ENCODE data around the gene GEMIN7. TPM values are rescaled to one million over a fixed set of nuclear protein-coding genes. Genes with fewer than 3 reads are reported as not detected.
A peak's percentile ranks its signal among the peaks of the same experiment; 100 is the strongest.

Gene GEMIN7
- total and polyA plus RNA-seq, 2 of the 13 experiments (the other 11 are each of a cell fraction or from before 2014, with no cell fraction given) = 24.1 to 30.6 TPM

GRCh38 chr19:45099467-45100191, 20.6 kb downstream of the GEMIN7 start (continued):
- 0 out of 2 replicates have a peak, but pooled peaks have one; percentile 35 for TF ChIP-seq ZHX1 (CRISPR knock-in tag; IDR thresholded peaks at IDR 0.05; ENCODE audit: low read depth)
- no peak for TF ChIP-seq RNF2 (conservative IDR thresholded peaks at IDR 0.05; ENCODE audit: low read depth)
- no peak for TF ChIP-seq ZSCAN31 (CRISPR knock-in tag; IDR thresholded peaks at IDR 0.05; ENCODE audit: low read depth)
- TF ChIP-seq PREB (CRISPR knock-in tag; IDR thresholded peaks at IDR 0.05) = no peak
- 0 out of 2 replicates have a peak, but pooled peaks have one; percentile 23 for TF ChIP-seq ZBTB20 (CRISPR knock-in tag; IDR thresholded peaks at IDR 0.05; ENCODE audit: borderline replicate concordance, low read depth)

GRCh38 chr19:45100201-45100600, 21.1 kb downstream of the GEMIN7 start:
- ChIA-PET CTCF (ENCODE audit: low intra/inter-chr PET ratio, low total read pairs) (no interaction called here), POLR2A (interaction anchor here (3.2 kb wide), 1 partner anchor 78 kb away, joined by 11 read pairs; the partner anchor contains the start of genes BLOC1S3 and TRAPPC6A)
- no peak overlapping the region for H3K9ac ChIP-seq (ENCODE audit: insufficient read depth, low read depth, low read length)
- H3K4me2 ChIP-seq (ENCODE audit: low read depth, low read length) = peak overlapping the region; percentile 85; the same call in 1 of the 2 replicates
- H3K4me1 ChIP-seq (ENCODE audit: insufficient read depth, low read length) = peaks cover 100% of the 10 kb centered on the region
- no peaks in the 10 kb centered on the region for H3K27me3 ChIP-seq (ENCODE audit: control insufficient read depth in 1 of 2, insufficient read depth in 2 of 2, low read length in 2 of 2)
- FAIRE-seq (no peak), ATAC-seq (no peak), DNase-seq (ENCODE audit: low spot score) (no peak)
- peak overlapping the region; percentile 74 for H3K27ac ChIP-seq (ENCODE audit: extremely low read length, insufficient read depth, low read length)
- no peak overlapping the region for H2AFZ ChIP-seq (ENCODE audit: low read length)
- H3K79me2 ChIP-seq (ENCODE audit: insufficient read depth, low read length) = peaks cover 98% of the 10 kb centered on the region
- no peaks in the 10 kb centered on the region for H3K9me3 ChIP-seq (ENCODE audit: low read length)
- intact Hi-C loops (cut with micrococcal nuclease; ENCODE audit: unreplicated experiment) (no loop called here), in situ Hi-C loops (cut with HindIII; ENCODE audit: extremely low pct_ligation_motif_present, low pct_unique_long_range_greater_than_20kb) (no loop called here)
- H3K36me3 ChIP-seq (replicated peaks in 1 of 2; ENCODE audit: control insufficient read depth in 1 of 2, insufficient read depth in 2 of 2, low read length in 2 of 2) = peaks cover 0 to 5% of the 10 kb centered on the region in 2 experiments; a peak in 2 of 5 replicates
- BruUV-seq (replicated peaks) = no TSS peak
- H3K4me3 ChIP-seq (replicated peaks in 1 of 3; ENCODE audit: insufficient read depth in 1 of 3, low read depth in 2 of 3, low read length in 3 of 3) = no peak overlapping the region
- no peak for TF ChIP-seq HOXA7 (CRISPR knock-in tag; IDR thresholded peaks at IDR 0.05)
- TF ChIP-seq FOXM1 (CRISPR knock-in tag; IDR thresholded peaks at IDR 0.05) = no peak
- TF ChIP-seq TBX2 (CRISPR knock-in tag; IDR thresholded peaks at IDR 0.05; ENCODE audit: borderline replicate concordance) = no peak
- no peak for TF ChIP-seq FOSL1 (CRISPR knock-in tag; IDR thresholded peaks at IDR 0.05; ENCODE audit: borderline replicate concordance)
- TF ChIP-seq TEF (CRISPR knock-in tag; IDR thresholded peaks at IDR 0.05) = no peak
- no peak for TF ChIP-seq ZNF281 (CRISPR knock-in tag; IDR thresholded peaks at IDR 0.05; ENCODE audit: borderline replicate concordance)
- no peak for TF ChIP-seq POLR2A (IDR thresholded peaks at IDR 0.05; ENCODE audit: insufficient read depth in 1 of 2, low read depth in 2 of 2, low read length in 2 of 2)
- peaks cover 18% of the 10 kb centered on the region for H4K20me1 ChIP-seq (ENCODE audit: insufficient read depth, low read length)
- 88% methylated on average over 3 of the region's 3 CpGs for WGBS (ENCODE audit: low lambda C conversion rate)
